Heart left ventricle (tissue), 13 donors: ENCODE results near the gene OXNAD1.

ENCODE experiments used
- CTCF ChIP-seq, 12 donors: fragments of 200-600 bp; sonication (generic) in 4 of 12; IDR thresholded peaks; one replicate each; pipeline versions ENCODE4 v1.5.0 to v1.8.0; 2018 to 2022; ENCODE audit warnings: antibody characterized with exemption in 12 of 12, mild to moderate bottlenecking in 5 of 12
- POLR2A ChIP-seq, 2 donors: fragments of 450-650 bp; IDR thresholded peaks; one replicate each; pipeline ENCODE4 v1.6.1; 2017; ENCODE audit warnings: antibody characterized with exemption in 2 of 2, mild to moderate bottlenecking in 2 of 2, moderate library complexity in 2 of 2
- donor health status: ischemic (EF 13 %, LVEDD 7.1; RV severe dilation, severe dysfunction).
- donor health status: DM: no; HTN: yes; CAD: no.
- donor health status: DM: no; HTN: no; CAD: no.
- donor health status: ischemic (EF 25% LVEDD 6.9; RV normal size, moderate dysfunction).
- donor health status: ischemic (EF 25% LVEDD 5.7; RV mildly dilated, moderate dysfunction).
- donor health status: ischemic (EF 35%, LVEDD 5.7; RV mildly dilated, moderate dysfunction).
- donor health status: nonischemic (EF 11% LVEDD 7.7; RV severe dilation, severe dysfunction).
- donor health status: DM: yes; HTN: yes; CAD: no.
- donor health status: PGD.
- donor health status: ischemic (EF 29% LVEDD 5.4; RV normal size, mild dysfunction).
- donor health status: nonischemic (EF 23%, LVEDD 6.1; RV moderate dilation, normal function).

GRCh38 chr3:16328124-16328523 lies 63.1 kb downstream of the OXNAD1 start:
- TF ChIP-seq CTCF (IDR thresholded peaks at IDR 0.05) (no peak), POLR2A (IDR thresholded peaks at IDR 0.05) (no peak)
